ENCODE data around the gene PPT2.
"Not testable (repeated sequence)": the region's sequence is repeated elsewhere in the genome, so short reads cannot be mapped to it uniquely, and the experiment has no call there.

PPT2 gene

DNA sequence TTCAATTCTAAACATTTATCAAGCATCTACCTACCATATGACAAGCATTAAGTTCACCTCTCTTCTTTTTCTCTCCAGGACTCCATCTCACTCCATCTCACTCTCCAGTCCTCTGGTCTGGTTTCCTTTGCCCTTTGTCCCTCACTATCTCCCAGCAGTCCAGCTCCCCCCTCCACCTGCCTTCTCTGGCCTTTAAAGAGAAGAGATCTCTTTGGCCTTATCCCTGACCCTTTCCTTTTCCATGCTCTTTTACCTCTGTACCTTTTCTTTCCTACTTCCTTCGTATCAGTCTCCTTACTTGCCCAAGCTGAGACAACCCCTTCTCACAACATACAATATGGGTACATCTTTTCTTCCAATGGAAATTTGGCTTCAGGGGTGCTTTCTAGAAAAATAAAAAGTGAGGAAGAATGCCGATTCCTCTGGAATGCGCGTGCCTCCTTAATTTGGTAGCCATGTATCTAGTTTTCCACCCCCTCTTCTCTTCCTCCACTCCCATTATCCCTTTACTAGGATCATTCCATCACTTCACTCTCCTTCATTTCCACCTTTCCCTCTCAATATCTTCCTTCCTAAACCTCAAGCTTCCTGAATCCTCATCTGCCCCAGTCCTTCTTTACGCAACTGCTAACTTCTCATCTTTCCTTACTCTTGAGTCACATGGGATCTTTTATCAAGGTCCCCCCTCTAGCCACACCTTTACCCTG is 22.7 kb downstream of the PPT2 start:
- no peak for DNase-seq (ENCODE audit: low read depth)

DNA sequence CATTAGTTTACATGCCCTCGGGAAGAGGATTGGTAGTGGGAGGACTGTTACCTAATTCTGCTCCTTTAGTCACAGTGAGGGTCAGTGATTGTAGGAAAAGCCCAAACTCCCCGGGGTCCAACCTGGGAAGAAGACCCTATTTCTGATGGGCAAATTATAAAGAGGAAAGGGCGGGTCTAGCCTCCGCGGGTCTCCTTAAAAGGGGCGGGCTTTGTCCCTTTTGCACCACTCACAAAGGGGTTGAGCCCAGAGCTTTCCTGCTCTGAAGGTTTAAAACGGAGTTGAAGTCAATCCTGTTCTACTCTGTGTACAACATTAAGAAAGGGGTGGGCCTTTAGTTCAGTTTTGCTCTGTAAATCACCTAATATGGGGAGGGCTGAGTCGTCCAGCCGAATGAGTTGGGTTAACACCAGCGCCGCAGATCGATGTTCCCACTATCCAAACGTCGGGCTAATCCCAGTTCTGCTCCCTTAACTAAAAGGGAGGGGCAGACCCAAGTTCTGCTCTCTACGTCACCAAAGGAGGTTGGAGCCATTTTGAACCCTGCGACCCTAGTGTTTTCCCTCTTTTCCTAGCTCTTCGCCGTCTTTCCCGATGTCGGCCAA is 23.3 kb downstream of the PPT2 start:
- DNase-seq (ENCODE audit: low read depth) = no peak

DNA sequence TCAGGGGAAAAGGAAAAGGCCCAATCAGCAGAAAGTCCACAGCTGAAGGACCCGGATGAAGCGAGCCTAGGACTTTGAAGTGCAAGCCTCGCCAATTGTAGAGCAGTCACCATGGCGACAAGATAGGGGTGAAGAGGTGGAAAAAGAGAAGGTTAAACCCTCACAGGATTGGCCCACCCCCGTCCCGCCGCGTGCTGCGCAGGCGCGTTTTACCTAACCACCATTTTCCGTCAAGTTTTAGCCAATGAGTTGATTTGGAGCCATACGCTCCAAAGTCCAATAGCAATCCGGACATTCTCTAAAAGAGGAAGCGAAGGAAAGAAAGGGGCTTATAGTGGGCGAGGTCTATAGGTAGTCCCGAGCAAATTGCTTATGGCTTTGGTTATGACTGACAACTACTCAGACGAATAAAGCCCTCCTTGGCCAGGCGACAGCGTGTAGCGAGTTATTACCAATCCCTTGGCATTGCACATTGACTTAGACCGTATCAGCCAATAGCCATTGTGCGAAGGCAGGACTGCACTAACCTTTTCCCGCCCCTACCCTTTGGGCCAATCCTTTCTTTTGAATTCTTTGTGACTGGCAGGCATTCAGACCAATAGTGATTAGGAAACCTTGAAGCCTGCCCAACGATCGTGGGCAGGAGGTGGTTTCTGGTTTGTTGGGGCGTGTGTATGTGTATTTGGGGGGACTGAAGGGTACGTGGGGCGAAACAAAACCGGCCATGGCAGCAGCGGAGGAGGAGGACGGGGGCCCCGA is 24.0 kb downstream of the PPT2 start, which contains the start of gene RNF5:
RNF5 (plus strand) TSS at position 618 of the 759 bp plus-strand sequence; CDS start at position 725, 107 bp downstream.
- DNase-seq (ENCODE audit: low read depth) = peak; percentile 100

DNA sequence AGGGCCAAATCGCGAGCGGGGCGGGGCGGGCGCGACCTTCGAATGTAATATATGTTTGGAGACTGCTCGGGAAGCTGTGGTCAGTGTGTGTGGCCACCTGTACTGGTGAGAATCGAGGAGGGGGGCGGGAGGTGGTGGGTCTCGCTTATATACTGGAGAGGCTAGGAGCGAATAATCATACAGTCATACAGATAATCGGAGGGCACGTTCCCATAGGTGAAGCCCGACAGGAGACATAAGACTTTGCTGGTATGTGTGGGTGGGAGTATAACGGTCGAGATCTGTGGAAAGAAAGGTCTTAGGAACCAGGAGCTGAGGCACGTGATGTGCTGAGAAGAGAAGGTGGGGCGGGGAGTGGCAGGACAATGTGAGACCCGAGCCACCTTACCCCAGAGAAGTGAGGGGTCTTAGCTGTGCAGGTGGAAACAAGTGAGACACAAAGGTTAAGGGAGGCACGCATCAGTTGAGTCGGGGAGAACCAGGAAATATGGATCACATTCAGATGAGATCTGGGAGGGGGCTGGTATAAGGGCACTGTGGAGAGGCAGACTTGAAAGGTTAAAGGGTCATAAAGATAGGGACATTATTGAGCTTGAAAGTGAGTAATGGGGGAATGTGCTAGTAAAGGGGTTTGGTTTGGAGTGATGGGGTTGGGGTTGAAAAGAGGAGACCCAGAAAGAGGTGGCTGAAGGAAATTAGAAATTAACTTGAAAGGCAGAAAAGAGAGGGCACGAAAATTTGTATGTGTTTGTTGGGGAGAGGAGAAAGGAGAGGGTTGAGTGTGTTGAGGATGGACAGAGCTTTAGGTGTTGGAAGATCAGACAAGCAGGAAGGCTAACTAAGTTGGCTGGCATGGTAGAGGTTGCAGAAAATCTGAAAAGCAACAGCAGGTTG is 24.9 kb downstream of the PPT2 start:
- no peak for DNase-seq (ENCODE audit: low read depth)

DNA sequence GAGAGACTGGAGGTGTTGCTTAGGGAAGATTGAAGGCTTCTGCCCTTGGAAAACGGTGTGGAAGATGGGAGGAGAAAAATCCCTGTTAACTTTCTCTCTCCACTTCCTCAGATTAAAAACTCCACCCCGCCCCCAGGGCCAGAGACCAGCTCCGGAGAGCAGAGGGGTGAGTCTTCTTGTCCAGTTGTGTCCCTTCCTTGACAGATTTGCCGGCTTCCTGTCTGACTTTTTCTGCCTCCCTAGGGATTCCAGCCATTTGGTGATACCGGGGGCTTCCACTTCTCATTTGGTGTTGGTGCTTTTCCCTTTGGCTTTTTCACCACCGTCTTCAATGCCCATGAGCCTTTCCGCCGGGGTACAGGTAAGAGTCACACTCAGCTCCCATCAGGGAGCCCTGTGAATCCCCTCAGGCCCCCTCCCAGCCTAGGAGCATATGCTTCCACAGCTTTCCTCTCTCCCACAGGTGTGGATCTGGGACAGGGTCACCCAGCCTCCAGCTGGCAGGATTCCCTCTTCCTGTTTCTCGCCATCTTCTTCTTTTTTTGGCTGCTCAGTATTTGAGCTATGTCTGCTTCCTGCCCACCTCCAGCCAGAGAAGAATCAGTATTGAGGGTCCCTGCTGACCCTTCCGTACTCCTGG is 25.9 kb downstream of the PPT2 start:
- DNase-seq (ENCODE audit: low read depth) = no peak

DNA sequence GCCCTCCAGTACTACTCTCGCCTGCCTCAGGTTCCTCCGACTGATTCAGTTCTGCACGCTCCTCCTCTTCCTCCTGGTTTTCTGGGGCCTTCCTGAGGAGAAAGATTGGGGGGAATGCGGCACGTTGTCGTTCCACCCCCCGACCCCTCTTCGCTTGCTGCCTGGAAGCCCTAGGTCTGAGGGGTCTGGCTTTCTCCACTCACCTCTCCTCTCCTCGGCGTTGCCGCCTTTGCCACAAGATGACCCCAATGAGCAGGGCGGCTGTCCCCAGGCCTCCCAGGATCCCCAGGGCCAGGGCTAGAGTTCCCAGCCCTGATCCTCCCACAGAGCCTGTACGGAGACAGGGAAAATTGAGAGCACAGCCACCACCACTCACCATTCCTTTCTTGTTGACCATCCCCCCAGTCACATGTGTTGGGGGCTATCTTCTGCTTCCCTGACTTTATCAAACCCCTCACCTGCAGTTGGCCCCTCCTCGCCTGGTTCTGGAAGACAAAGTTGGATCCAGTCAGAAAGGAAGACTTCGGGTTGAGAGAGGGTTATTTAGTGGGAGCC is 27.3 kb downstream of the PPT2 start:
- DNase-seq (ENCODE audit: low read depth) = no peak

DNA sequence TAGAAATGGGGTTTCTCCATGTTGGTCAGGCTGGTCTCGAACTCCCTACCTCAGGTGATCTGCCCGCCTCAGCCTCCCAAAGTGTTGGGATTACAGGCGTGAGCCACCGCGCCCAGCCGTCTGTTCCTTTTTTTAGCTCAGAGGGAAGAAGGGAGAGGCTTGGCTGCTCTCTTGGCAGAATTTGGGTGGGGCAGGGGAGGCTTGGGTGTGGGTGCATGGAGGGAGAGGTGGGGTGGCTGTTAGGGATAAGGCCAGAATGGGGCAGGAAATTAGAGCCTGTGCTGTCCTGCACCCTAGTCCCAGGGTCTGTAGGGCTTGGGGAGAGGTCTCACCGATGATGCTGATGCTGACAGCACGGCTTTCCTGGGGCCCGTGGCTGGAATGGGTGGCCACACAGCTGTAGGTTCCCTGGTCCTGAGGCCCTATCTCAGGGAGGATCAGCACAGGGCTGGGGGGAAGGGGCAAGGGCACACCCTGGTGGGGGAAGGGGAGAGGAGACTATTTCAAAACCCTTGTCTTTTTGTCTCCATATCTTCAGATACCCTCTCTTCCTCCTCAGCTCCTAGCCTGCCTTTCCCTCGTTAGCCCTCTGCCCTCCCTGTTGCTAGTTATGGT is 28.1 kb downstream of the PPT2 start:
- no peak for DNase-seq (ENCODE audit: low read depth)

DNA sequence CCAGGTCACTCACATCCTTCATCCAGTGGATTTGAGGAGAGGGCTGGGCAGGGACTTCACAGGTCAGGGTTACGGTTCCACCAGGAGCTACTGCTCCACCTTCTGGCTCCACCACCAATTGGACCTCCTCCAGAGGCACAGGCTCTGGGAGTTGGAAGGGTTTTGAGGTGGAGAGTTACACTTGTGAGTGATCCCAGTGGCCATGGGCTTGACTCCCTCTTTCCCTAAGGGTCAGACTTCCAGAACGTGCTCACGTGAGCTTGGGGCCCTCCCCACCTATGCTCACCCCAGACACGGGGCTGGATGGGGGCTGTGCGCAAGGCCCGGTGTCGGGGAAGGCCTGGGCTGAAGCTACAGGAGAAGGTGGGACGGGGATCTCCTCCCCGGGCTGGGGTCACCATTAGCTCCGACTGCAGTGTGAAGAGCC is 28.6 kb downstream of the PPT2 start:
- DNase-seq (ENCODE audit: low read depth) = no peak

DNA sequence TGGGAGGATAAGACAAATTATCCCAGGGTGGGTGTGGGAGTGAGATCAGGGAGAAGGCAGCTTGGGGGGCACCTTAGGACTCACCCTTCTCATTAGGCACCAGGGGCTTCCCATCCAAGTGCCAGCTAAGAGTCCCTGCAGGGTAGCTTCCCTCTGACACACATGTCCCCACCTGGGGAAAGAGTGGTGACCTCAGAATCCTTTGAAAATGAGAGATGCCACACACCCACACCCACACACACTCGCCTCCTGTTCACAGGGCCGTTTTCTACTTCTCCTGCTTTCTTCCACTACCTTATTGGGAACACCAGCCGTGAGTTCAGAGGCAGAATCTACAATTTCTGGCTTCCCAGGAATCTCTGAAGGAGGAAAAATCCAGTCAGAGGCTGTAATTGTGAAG is 29.1 kb downstream of the PPT2 start:
- DNase-seq (ENCODE audit: low read depth) = no peak

DNA sequence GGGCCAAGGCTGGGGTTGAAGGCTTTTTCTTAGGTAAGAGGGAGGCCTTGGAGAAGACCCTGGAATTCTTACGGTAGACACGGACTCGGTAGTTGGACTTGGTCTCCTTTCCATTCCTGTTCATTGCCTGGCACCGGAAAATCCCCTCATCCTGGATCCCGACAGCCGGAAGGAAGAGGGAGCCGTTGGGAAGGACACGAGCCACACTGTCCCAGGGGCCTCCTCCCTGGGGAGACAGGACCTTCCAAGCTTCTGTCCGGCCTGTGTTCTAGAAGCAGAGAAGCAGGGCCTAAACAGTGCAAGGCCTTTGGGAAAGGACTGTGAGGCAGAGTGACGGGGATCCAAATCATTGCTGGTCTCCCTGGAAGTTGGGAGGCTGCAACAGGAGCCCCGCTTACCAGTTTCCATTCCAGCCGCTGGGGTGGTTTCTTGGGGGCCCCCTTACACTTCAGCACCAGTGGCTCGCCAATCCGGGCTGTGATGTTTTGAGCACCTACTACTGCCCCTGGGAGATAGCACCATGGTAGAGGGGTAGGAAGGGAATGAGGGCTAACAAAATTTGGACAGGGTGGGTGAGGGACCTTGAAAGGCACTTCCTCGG is 29.6 kb downstream of the PPT2 start:
- no peak for DNase-seq (ENCODE audit: low read depth)

DNA sequence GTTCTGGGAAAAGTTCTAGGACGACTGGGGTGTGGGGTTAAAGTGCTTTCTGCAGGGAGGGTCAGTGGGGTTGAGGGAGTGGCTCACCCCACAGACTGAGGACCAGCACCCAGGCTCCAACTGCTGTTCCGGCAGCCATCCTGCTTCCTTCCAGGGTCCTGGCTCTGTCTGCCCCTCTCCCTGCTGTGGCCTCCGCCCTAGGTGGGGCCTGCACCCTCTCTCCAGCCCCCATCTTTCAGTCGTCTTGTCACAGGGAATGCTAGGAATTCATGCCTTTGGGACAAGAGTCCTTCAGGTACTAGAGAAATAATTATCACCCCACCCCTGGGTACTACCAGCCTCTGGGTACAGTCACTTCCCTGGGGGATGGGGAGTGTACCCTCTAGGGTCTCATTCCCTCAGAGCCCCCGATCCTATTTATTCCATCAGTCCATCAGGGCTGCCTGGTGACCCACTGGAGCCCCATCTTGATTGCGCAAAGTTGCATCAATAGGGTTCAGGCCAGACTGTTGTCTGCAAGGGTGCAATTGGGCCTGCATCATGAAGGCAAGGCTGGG is 30.2 kb downstream of the PPT2 start, which contains the start of gene AGER:
AGER (minus strand) TSS at position 170 of the 557 bp plus-strand sequence; CDS start at position 139, 31 bp downstream.
- DNase-seq (ENCODE audit: low read depth) = no peak

DNA sequence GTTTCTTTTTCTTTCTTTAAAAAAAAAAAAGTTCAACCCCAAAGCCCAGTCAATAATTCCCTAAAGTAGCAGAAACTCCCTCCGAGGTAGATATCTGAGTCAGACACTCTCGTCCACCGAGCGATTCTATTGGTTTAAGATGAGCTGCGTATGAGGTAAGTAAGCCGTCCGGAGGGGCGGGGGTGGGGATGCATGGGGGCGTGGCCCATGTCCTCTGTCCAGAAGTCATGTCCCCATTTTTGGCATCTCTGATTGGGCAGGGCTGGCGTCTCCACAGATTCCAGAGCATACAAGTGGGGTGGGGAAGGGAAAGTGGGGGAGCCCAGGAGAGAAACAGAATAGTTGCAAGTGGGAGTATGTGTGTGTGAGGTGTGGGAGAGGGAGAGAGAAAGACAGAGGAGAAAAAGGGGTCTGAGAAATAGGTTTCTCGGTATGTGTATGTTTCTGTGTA is 31.8 kb downstream of the PPT2 start:
- peak; percentile 69 for DNase-seq (ENCODE audit: low read depth)

DNA sequence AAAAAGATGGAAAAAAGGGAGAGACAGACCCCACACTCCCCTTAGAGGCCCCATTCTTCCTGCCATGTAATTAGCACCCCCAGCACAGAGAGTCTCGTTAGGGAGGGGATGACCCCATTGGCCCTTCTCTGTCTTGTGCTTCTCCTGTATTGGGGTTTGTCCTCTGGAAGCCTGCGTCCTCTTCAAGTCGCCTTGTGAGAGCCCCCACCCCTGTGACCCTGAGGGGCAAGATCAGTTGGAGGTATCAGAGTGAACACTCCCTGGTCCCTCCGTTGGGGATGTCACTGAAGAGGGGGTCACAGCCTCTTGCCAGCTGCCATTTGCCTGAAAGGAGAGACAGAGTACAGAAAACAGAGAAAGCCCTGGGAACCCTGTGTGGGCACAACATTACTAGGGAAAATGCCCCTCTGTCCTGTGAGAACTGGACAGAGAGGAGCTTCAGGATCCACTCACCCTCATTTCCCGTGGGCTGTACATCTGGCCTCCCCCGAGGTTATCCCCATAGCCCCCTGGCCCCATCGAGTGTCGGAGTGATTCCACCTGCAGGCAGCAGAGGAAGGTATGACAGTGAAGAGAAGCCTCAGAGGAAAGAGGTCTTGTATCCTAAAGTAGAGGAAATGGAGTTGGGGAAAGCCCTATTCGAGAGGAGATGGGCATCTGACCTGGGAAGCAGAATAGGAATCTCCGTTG is 32.4 kb downstream of the PPT2 start:
- DNase-seq (ENCODE audit: low read depth) = not testable (repeated sequence)

DNA sequence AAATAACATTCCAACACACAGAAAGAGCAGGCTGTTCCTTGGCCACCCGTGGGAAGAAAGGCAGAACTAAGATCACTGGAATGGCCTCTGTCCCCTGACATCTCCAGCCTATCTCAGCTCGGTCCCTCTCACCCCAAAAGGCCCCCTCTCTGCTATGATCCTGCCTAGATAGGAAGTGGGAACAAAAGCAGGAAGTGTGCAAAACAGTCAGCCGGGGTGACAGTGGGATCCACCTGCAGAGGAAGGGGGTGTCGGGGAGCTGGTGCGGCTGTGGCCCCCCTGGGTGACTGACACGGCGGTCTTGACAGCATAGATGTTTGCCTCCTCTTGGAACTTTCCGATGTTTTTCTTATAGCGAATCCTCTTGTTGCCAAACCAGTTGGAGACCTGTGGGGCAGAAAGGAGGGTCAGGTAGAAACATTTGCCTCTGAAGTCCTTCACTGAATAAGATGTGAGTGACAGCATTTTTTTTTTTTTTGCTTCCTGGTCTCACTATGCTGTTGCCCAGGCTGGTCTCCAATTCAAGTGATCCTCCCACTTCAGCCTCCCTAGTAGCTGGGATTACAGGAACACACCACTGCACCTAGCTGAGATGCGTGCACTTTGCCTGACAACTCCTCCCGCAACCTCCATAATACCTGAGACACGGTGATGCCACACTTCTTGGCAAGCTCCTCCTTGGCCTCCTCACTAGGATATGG is 33.2 kb downstream of the PPT2 start:
- no peak for DNase-seq (ENCODE audit: low read depth)

DNA sequence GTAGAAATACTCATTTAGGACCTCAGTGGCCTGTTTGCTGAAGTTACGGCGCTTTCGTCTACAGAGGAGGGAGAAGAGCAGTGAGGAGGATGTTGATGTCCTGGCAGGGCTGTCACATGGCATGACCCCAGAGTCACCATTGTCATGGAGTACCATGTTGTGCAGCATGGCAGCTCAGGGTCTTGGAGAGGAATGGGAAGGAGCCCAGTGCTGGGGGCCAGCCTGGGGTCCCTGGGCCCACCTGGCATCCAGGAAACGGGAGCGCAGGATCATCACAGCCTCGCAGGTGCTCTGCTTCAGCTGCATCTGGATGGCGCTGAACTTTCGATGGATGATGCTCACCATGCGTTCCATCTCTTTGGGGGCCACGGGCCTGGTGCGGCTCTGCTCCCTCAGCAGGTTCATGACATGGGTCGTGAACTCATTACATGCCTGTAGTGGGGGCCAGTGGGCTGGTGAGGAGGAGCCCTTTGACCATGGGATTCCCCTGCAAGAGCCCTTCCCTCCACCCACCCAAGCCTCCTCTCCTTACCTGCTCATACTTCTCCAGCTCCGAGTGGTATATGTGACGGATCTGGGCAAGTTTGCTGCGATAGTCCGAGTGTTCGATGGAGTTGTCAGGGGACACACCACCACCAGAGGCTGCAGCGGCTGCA is 33.9 kb downstream of the PPT2 start:
- not testable (repeated sequence) for DNase-seq (ENCODE audit: low read depth)

DNA sequence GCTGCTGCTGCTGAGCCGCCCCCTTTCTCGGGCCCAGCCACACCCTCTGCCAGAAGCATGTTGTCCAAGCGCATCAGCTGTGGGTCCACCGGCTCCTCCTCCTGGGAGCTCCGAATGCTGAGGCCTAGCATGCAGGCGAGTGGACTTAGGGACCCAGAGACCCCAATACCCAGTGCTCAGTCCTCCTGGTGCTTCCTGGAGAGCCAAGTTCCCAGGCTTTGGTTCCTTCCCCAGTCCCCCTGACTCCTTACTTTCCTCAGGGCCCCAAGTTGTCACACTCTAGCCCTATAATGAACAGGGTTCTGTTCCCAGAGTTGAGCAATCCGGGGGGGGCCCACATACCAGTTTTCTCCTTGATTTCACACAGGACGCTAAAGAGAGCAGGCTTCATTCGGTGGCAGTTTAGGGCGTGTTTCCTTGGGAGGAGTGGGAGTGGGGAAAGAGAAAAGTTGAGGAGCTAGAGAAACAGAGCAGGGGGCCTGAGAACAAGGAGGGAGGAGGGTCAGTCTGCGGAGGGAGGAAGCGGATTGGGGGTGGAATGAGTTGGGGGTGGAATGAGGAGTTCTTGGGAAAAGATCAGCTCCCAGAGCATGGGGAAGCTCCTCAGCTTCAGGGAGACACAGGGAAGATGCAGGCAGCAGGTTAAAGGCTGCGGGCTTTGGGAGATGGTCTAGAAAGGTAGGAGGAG is 34.6 kb downstream of the PPT2 start:
- DNase-seq (ENCODE audit: low read depth) = no peak

DNA sequence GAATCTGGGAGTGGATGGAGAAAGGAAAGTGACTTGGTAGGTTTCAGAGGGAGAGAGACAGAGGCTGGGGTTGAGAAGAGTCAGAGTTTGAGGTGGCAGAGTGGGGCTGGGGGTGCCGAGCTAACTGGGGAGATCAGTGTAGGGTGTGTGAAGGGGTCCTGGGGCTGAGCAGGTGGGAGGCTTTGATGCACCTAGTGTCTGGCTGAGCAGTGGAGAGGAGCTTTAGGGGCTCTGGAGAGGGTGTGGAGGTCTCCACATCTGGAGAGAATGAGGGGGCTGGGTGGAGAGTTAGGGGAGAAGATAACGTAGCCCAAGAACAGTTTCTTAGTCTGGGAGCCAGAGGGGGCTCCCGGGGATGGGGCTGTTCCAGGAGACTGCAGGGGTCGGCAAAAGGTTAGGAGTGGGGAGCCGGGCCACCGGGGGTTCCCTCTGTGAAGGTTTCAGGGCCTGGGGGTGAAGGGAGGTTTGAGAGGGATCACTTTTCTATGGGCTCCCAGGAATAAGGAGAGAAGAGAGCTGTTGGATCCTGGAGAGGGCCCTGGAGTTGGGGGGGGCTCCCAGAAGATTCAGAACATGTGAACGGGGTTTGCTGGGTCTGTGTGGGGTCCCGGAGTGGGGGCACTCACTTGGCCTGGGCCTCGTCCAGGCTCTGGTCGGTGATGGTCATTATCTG is 35.3 kb downstream of the PPT2 start:
- DNase-seq (ENCODE audit: low read depth) = no peak

Data from GM04504 (cell line).